SH-SY5Y (cell line): ENCODE results near the gene SEC61A2.

ENCODE experiments used
- GATA2 ChIP-seq: IDR thresholded peaks from 2 replicates; pipeline ENCODE4 v1.6.1; 2011; ENCODE audit warnings: mild to moderate bottlenecking, low read depth, low read length
- GATA3 ChIP-seq: IDR thresholded peaks from 2 replicates; pipeline ENCODE4 v1.6.1; 2011; ENCODE audit warnings: low read depth, mild to moderate bottlenecking, low read length, moderate library complexity

GRCh38 chr10:12208460-12208859 is 79.0 kb downstream of the SEC61A2 start:
- TF ChIP-seq GATA3 (no peak), GATA2 (no peak)
